ENCODE results near the gene UGT8.

DNA sequence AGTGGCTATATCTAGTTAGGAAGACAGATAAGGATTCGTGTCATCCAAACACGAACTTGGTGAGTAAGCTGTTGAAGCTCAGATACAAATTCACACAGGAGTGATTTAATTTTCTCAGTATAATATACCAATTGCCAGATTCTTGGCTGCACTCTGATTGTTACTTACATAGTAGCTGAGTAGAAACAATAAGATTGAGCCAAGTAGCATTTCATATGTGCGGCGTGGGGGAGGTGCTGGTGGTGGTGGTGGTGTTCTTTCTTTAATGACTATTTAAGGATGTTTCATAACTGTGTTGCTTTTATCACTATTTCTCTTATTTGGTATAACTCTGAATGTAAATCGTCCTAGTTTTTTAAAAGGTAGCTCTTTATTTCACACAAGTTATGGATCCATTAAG lies 102.9 kb downstream of the UGT8 start:
- TF ChIP-seq TAF1 (IDR thresholded peaks at IDR 0.05; ENCODE audit: low read depth, low read length) (no peak), POLR2A (IDR thresholded peaks at IDR 0.05; ENCODE audit: low read depth, low read length) (no peak), POLR2AphosphoS5 (IDR thresholded peaks at IDR 0.05; ENCODE audit: low read depth, low read length) (no peak)
